Motor neuron (in vitro differentiated cells): ENCODE measurements around the gene PMPCB. TPM values are rescaled to one million over a fixed set of nuclear protein-coding genes. Genes with fewer than 3 reads are reported as not detected.

Source experiments
- ATAC-seq, 8 experiments: fragments of 200-7000 bp; cut with Tn5 transposase; replicated peaks in 6 of 8; 2 replicates each; pipeline ENCODE4 v1.8.0; 2021; ENCODE audit warnings: mild to moderate bottlenecking in 8 of 8, moderate library complexity in 8 of 8
- H3K27ac ChIP-seq, 2 donors: fragments of 250-450 bp; sonication (Bioruptor Pico); 2 replicates each; pipeline ENCODE4 v1.9.0; 2021; ENCODE audit warnings: antibody characterized with exemption in 2 of 2, mild to moderate bottlenecking in 2 of 2, moderate library complexity in 1 of 2
- H3K4me1 ChIP-seq, 2 donors: fragments of 250-450 bp; sonication (Bioruptor Pico); replicated peaks in 1 of 2; 2 replicates each; pipeline ENCODE4 v1.6.1; 2021; ENCODE audit warnings: antibody characterized with exemption in 2 of 2, mild to moderate bottlenecking in 2 of 2, moderate library complexity in 1 of 2
- H3K4me3 ChIP-seq, 5 donors: fragments of 250-450 bp; sonication (Bioruptor Pico); 2 replicates each; pipeline ENCODE4 v1.9.0; 2021; ENCODE audit warnings: antibody characterized with exemption in 5 of 5, mild to moderate bottlenecking in 5 of 5, moderate library complexity in 4 of 5
- WGBS, 10 experiments: fragments of 450-650 bp; shearing (Covaris generic); methylation state at CpG; one replicate each; pipeline ENCODE4 v1.0.0; 2022; 5-methylcytosine and 5-hydroxymethylcytosine counted together
- in situ Hi-C, 9 experiments: fragments of 400-800 bp; cut with MboI; loops; one replicate each; pipeline ENCODE4 v1.15.0; 2021; ENCODE audit warnings: low sequenced_read_pairs in 9 of 9, low pct_unique_long_range_greater_than_20kb in 2 of 9; ENCODE audit not compliant: unreplicated experiment in 9 of 9
- total RNA-seq, 8 experiments: library from RNA; unstranded; fragments of 300-600 nt; gene quantifications; 2 replicates each; pipeline versions ENCODE4 v1.2.3 to v1.2.4, GENCODE V29; 2022

Gene PMPCB
- total RNA-seq, 8 experiments from 2014 or later: 50.0 to 87.0 (median 64.3) TPM

- in situ Hi-C loops: no loop called here
- no peak overlapping the region for H3K27ac ChIP-seq
- peaks cover 7 to 17% of the 10 kb centered on the region in 2 donors for H3K4me1 ChIP-seq
- H3K4me3 ChIP-seq: peak overlapping the region; percentile 63 to 98 (median 78)
- ATAC-seq: no peak
These were observed 46.1 kb downstream of the PMPCB start for GRCh38 chr7:103343332-103343731.

- peak in 2 of 8 experiments; percentile 38 to 40 for ATAC-seq
- in situ Hi-C loops: no loop called here
- peak overlapping the region; percentile 70 to 91 for H3K27ac ChIP-seq
- 0 to 6% (median 0%) methylated on average over 1 to 24 of the region's 26 CpGs; no CpG with 5 or more reads in 2 of the 10 experiments for WGBS, 10 experiments
- H3K4me1 ChIP-seq: peaks cover 12 to 22% of the 10 kb centered on the region in 2 donors
- H3K4me3 ChIP-seq: peak overlapping the region; percentile 63 to 98 (median 78)
These were observed 46.7 kb downstream of the PMPCB start for GRCh38 chr7:103343758-103344452.

GRCh38 chr7:103344453-103345149, 47.4 kb downstream of the PMPCB start, which contains the start of gene DNAJC2:
Gene DNAJC2, minus strand, starts transcription at chr7:103344767. Its CDS starts 145 bp downstream, at chr7:103344622.
- peak within 1 kb of the TSS; percentile 63 to 98 (median 78) for H3K4me3 ChIP-seq
- in situ Hi-C loops: no loop called here
- peak within 1 kb of the TSS; percentile 70 to 91 for H3K27ac ChIP-seq
- peaks cover 12 to 29% of the 10 kb centered on the region in 2 donors for H3K4me1 ChIP-seq
- WGBS, 10 experiments: 13 to 85% (median 34%) methylated on average over 3 to 33 of the region's 43 CpGs; no CpG with 5 or more reads in 2 of the 10 experiments
- peak; percentile 78 to 94 (median 90) for ATAC-seq

- in situ Hi-C loops: no loop called here
- peaks cover 12 to 34% of the 10 kb centered on the region in 2 donors for H3K4me1 ChIP-seq
- 55 to 100% (median 96%) methylated on average over 2 to 5 of the region's 5 CpGs; no CpG with 5 or more reads in 1 of the 10 experiments for whole genome bisulfite sequencing, 10 experiments
- no peak overlapping the region for H3K4me3 ChIP-seq
- ATAC-seq: no peak
- no peak overlapping the region for H3K27ac ChIP-seq
These were observed 49.2 kb downstream of the PMPCB start for GRCh38 chr7:103346396-103346795.

GRCh38 chr7:103347507-103348267, 50.5 kb downstream of the PMPCB start, which contains the start of gene PSMC2:
Gene PSMC2, plus strand, starts transcription at chr7:103347643. Its CDS starts 69 bp downstream, at chr7:103347712.
- in situ Hi-C loops: no loop called here
- Histone ChIP-seq H3K4me1 (peaks cover 12 to 37% of the 10 kb centered on the region in 2 donors), H3K4me3 (peak within 1 kb of the TSS; percentile 64 to 98 (median 93)), H3K27ac (peak within 1 kb of the TSS; percentile 91 to 93)
- peak; percentile 72 to 86 (median 80) for ATAC-seq
- 0 to 20% (median 1%) methylated on average over 1 to 17 of the region's 25 CpGs for WGBS, 10 experiments

GRCh38 chr7:103348452-103348851, 51.2 kb downstream of the PMPCB start:
- Histone ChIP-seq H3K27ac (no peak overlapping the region), H3K4me3 (peak overlapping the region; percentile 64 to 98 (median 93)), H3K4me1 (peaks cover 9 to 29% of the 10 kb centered on the region in 2 donors)
- in situ Hi-C loops: no loop called here
- 0 to 47% (median 21%) methylated on average over 1 to 13 of the region's 13 CpGs for WGBS, 10 experiments
- ATAC-seq: no peak

GRCh38 chr7:103348959-103349358, 51.7 kb downstream of the PMPCB start:
- in situ Hi-C loops: no loop called here
- Histone ChIP-seq H3K27ac (no peak overlapping the region), H3K4me3 (peak overlapping the region; percentile 64 to 98 (median 93))

GRCh38 chr7:103349805-103350204, 52.6 kb downstream of the PMPCB start:
- ATAC-seq: no peak
- Histone ChIP-seq H3K27ac (no peak overlapping the region), H3K4me1 (peaks cover 9 to 27% of the 10 kb centered on the region in 2 donors), H3K4me3 (no peak overlapping the region)
- in situ Hi-C loops: no loop called here
- WGBS, 10 experiments: 57 to 100% (median 81%) methylated on average over 1 of the region's 1 CpG; no CpG with 5 or more reads in 1 of the 10 experiments

More at GRCh38 chr7:103348959-103349358, 51.7 kb downstream of the PMPCB start:
- peaks cover 9 to 27% of the 10 kb centered on the region in 2 donors for H3K4me1 ChIP-seq
- WGBS, 10 experiments: 6 to 83% (median 57%) methylated on average over 2 of the region's 2 CpGs; no CpG with 5 or more reads in 1 of the 10 experiments
- ATAC-seq: no peak

Other genes with a start within 250 kb of the PMPCB start
- gene FBXL13, start 222.6 kb upstream of the PMPCB start, total RNA-seq: 10 to 100 TPM in 1 of 8 experiments, 1 to 10 TPM in 7; 1.2 to 10.1 (median 3.1) TPM
- gene ARMC10, start 222.3 kb upstream of the PMPCB start, total RNA-seq: 10 to 100 TPM; 21.1 to 35.4 (median 25.9) TPM
- gene NAPEPLD, start 148.3 kb upstream of the PMPCB start, total RNA-seq: 10 to 100 TPM in 4 of 8 experiments, 1 to 10 TPM in 4; 6.1 to 35.2 (median 9.8) TPM
- 10 to 100 TPM; 18.3 to 47.2 (median 29.0) TPM for gene DNAJC2, start 47.3 kb downstream of the PMPCB start, total RNA-seq
- gene PSMC2, start 50.2 kb downstream of the PMPCB start, total RNA-seq: 100 to 1,000 TPM in 6 of 8 experiments, 10 to 100 TPM in 2; 69.6 to 259 (median 123) TPM
- 1 to 10 TPM in 1 of 8 experiments, under 1 TPM in 3, not detected in 4; 0.13 to 1.6 (median 0.62) TPM for gene SLC26A5, start 148.8 kb downstream of the PMPCB start, total RNA-seq